Astrocyte (in vitro differentiated cells and primary cell): ENCODE data around the gene SRGAP1.

Experiments used
- EZH2 ChIP-seq: IDR thresholded peaks from 2 replicates; pipeline ENCODE4 v1.6.1; 2012; ENCODE audit warnings: mild to moderate bottlenecking, low read length, inconsistent platforms; ENCODE audit not compliant: insufficient read depth
- TF ChIP-seq, protein P1 (sequence below): IDR thresholded peaks from 2 replicates; pipeline ENCODE4 v1.5.1; 2011; ENCODE audit warnings: low read depth, mild to moderate bottlenecking, inconsistent platforms, low read length, moderate library complexity; ENCODE audit not compliant: insufficient read depth

- TF ChIP-seq, protein P1, sequence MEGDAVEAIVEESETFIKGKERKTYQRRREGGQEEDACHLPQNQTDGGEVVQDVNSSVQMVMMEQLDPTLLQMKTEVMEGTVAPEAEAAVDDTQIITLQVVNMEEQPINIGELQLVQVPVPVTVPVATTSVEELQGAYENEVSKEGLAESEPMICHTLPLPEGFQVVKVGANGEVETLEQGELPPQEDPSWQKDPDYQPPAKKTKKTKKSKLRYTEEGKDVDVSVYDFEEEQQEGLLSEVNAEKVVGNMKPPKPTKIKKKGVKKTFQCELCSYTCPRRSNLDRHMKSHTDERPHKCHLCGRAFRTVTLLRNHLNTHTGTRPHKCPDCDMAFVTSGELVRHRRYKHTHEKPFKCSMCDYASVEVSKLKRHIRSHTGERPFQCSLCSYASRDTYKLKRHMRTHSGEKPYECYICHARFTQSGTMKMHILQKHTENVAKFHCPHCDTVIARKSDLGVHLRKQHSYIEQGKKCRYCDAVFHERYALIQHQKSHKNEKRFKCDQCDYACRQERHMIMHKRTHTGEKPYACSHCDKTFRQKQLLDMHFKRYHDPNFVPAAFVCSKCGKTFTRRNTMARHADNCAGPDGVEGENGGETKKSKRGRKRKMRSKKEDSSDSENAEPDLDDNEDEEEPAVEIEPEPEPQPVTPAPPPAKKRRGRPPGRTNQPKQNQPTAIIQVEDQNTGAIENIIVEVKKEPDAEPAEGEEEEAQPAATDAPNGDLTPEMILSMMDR, result no peak
- TF ChIP-seq EZH2, result no peak
These were observed 194.9 kb downstream of the SRGAP1 start for GRCh38 chr12:64039281-64039871.
